Measurements from ENCODE around the gene TNK2. TPM values are rescaled to one million over a fixed set of nuclear protein-coding genes. Genes with fewer than 3 reads are reported as not detected.
"Not testable (repeated sequence)": the region's sequence is repeated elsewhere in the genome, so short reads cannot be mapped to it uniquely, and the experiment has no call there.

Gene TNK2
- total RNA-seq, result 10 to 100 TPM; 18.4 to 45.7 (median 42.8) TPM

DNA sequence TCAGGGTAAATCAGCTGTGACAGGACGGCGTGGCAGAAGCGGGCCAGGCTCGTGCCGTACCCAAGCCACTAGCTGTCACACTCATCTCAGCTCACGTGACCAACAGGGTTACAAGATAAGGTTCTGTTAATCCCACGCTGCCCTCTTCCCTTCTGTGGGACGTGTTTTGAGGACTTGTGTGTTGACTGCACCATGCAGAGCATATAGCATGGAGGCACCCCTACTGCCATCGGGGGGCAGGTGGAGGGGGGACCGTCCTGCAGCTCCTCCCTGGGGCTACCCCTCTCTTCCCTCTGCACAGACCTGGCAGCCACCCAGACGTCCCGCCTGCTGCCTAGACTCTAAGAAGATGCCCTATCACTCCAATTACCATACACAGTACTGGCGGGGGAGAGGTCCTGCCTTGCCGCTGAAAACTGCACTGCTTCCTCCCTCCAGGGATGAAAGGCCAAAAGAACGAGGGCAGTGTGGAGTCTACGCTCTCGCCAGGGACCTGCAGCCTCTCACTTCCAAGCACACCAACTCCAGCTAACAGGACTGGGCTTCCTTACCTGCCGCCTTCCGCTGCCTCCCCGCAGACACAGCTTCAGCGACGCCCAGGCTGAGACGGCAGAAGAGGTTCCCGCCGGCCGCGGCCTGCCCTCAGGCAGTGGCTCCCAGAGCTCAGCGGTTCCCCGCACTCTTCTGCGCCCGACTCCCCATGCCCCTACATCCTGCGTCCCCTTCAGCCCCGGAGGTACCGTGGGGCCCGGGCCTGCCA is at the start of gene TNK2:
TNK2 (minus strand) TSS at position 618 of the 760 bp plus-strand sequence. CDS start 19,963 bp downstream, outside the sequence.
- intact Hi-C loops (cut with DNase I), result no loop called here
- no peak for DNase-seq
- H3K27ac ChIP-seq, result peak within 1 kb of the TSS; percentile 83 to 92 (median 88)
- TF ChIP-seq CTCF (IDR thresholded peaks at IDR 0.05), result no peak
- peak in 1 of 4 donors; percentile 19 for TF ChIP-seq POLR2A (IDR thresholded peaks at IDR 0.05)
- H3K4me1 ChIP-seq, result peaks cover 44 to 93% (median 49%) of the 10 kb centered on the region in 3 donors
- peak within 1 kb of the TSS; percentile 54 to 96 (median 80) for H3K4me3 ChIP-seq
- no peaks in the 10 kb centered on the region for H3K36me3 ChIP-seq
- H3K9me3 ChIP-seq, result no peaks in the 10 kb centered on the region
- no peaks in the 10 kb centered on the region for H3K27me3 ChIP-seq
- WGBS, 2 donors, result 0 to 1% methylated on average over 10 to 18 of the region's 35 CpGs

DNA sequence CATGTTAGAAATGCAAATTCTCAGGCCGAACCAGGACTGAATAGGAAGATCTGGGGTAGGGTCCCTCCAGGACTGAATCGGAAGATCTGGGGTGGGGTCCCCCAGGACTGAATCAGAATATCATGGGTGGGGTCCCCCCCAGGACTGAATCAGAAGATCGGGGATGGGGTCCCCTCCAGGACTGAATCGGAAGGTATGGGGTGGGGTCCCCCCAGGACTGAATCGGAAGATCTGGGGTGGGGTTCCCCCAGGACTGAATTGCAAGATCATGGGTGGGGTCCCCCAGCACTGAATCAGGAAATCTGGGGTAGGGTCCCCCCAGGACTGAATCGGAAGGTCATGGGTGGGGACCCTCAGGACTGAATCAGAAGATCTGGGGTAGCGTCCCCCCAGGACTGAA is 48.2 kb upstream of the TNK2 start:
- intact Hi-C loops (cut with DNase I), result no loop called here
- no peak for TF ChIP-seq CTCF (IDR thresholded peaks at IDR 0.05)
- 82 to 90% methylated on average over 5 to 6 of the region's 7 CpGs for WGBS, 2 donors
- H3K9me3 ChIP-seq, result no peaks in the 10 kb centered on the region
- H3K27ac ChIP-seq, result no peak overlapping the region
- no peaks in the 10 kb centered on the region for H3K27me3 ChIP-seq
- H3K36me3 ChIP-seq, result peaks cover 0 to 24% (median 0%) of the 10 kb centered on the region in 3 donors
- DNase-seq, result no peak
- H3K4me3 ChIP-seq, result no peak overlapping the region
- H3K4me1 ChIP-seq, result peaks cover 0 to 12% (median 0%) of the 10 kb centered on the region in 3 donors

DNA sequence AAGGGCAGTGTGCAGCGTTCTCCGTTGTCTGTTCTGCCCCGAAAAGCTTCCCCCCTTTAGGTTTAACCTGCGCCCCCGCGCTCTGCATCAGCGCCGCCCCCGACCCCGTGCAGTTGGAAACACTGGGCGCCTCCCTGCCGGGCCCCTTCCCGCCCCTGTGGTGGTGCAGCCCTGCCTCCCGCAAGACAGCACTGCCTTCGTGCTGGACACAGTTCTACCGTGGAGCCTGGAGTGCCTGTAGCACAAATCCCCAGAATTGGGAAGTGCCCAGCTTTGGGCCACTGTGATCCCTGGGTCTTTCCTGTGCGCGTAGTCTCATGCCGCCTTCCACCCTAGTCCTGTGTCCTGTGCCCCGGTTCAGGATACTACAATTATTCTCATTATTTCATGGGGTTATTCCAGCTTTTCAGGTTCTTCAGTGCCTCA is 47.1 kb upstream of the TNK2 start:
- peaks cover 0 to 22% (median 0%) of the 10 kb centered on the region in 3 donors for H3K36me3 ChIP-seq
- H3K27me3 ChIP-seq; H3K9me3 ChIP-seq; intact Hi-C loops (cut with DNase I); DNase-seq: not testable (repeated sequence)
- H3K27ac ChIP-seq, result peak overlapping the region in 2 of 4 donors; percentile 50 to 67
- H3K4me1 ChIP-seq, result peaks cover 0 to 13% (median 0%) of the 10 kb centered on the region in 3 donors
- peak overlapping the region in 2 of 4 donors; percentile 24 to 51 for H3K4me3 ChIP-seq
- 42 to 60% methylated on average over 8 to 16 of the region's 20 CpGs for WGBS, 2 donors

GRCh38 chr3:195954752-195955119 is 46.4 kb upstream of the TNK2 start:
- DNase-seq; intact Hi-C loops (cut with DNase I); H3K27me3 ChIP-seq; H3K9me3 ChIP-seq: not testable (repeated sequence)
- Histone ChIP-seq H3K36me3 (peaks cover 0 to 16% (median 0%) of the 10 kb centered on the region in 3 donors), H3K27ac (peak overlapping the region in 2 of 4 donors; percentile 84), H3K4me3 (peak overlapping the region; percentile 25 to 58 (median 43)), H3K4me1 (peaks cover 0 to 13% (median 0%) of the 10 kb centered on the region in 3 donors)
- no CpG with 5 or more reads among the region's 27 CpGs for WGBS, 2 donors

DNA sequence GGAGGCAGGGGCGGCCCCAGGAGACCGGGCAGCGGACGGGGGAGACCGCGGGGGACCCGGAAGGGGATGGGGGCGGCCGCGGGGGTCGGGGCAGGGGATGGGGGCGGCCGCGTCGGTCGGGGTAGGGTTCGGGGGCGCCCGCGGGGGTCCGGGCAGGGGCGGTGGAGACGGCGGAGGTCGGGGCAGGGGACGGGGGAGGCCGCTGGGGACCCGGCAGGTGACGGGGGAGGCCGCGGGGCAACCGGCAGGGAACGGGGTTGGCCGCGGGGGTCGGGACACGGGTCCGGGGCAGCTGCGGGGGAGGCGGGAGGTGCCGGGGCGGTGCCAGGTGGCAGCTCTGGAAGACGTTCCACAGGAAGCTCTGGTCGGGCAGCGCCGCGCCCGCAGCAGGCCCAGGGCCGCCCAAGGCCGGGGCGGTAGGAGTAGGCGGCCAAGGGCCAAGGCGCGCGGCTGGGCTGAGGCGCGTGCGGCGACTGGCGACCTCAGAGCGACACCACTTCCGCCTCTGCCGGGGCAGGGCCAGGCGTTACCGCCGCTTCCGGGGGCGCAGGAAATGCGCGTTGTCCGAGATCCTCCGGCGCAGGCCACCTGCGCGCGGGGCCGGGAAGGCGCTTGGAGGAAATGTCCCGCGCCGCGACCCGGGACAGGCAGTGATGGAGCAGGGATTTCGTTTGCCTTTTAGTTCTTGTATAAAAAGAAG is 45.9 kb upstream of the TNK2 start:
- WGBS, 2 donors, result no CpG with 5 or more reads among the region's 84 CpGs
- H3K9me3 ChIP-seq; DNase-seq; H3K27me3 ChIP-seq; intact Hi-C loops (cut with DNase I): not testable (repeated sequence)
- peak overlapping the region in 3 of 4 donors; percentile 61 to 84 (median 84) for H3K27ac ChIP-seq
- H3K36me3 ChIP-seq, result peaks cover 0 to 12% (median 0%) of the 10 kb centered on the region in 3 donors
- peak overlapping the region; percentile 25 to 58 (median 43) for H3K4me3 ChIP-seq
- H3K4me1 ChIP-seq, result peaks cover 0 to 13% (median 0%) of the 10 kb centered on the region in 3 donors
- TF ChIP-seq POLR2A (IDR thresholded peaks at IDR 0.05), result peak in 2 of 4 donors; percentile 38 to 51

DNA sequence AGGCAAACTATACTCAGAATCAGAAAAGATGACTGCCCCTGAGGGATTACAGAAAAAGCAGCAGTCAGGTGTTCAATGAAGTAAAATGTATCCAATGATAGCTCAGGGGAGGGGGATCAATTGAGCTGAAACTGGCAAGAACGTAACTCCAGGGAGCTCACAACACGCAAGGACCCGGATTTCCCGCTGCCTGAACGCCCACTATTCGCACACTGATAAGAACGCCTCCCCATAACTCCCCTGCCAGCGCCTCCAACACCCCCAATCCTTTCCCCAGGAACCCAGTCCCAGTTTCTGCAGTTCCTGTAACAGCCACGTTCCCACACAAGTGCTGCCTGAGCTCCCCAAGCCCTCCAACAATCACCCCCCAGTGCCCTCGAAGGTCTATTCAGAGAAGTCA is 44.2 kb upstream of the TNK2 start:
- H3K27me3 ChIP-seq; DNase-seq; intact Hi-C loops (cut with DNase I); H3K27ac ChIP-seq; H3K9me3 ChIP-seq: not testable (repeated sequence)
- Histone ChIP-seq H3K36me3 (peaks cover 0 to 12% (median 0%) of the 10 kb centered on the region in 3 donors), H3K4me1 (peaks cover 0 to 13% (median 0%) of the 10 kb centered on the region in 3 donors), H3K4me3 (peak overlapping the region in 1 of 4 donors; percentile 24)
- WGBS, 2 donors, result 50% methylated on average over 7 of the region's 10 CpGs; no CpG with 5 or more reads in 1 of the 2 donors

DNA sequence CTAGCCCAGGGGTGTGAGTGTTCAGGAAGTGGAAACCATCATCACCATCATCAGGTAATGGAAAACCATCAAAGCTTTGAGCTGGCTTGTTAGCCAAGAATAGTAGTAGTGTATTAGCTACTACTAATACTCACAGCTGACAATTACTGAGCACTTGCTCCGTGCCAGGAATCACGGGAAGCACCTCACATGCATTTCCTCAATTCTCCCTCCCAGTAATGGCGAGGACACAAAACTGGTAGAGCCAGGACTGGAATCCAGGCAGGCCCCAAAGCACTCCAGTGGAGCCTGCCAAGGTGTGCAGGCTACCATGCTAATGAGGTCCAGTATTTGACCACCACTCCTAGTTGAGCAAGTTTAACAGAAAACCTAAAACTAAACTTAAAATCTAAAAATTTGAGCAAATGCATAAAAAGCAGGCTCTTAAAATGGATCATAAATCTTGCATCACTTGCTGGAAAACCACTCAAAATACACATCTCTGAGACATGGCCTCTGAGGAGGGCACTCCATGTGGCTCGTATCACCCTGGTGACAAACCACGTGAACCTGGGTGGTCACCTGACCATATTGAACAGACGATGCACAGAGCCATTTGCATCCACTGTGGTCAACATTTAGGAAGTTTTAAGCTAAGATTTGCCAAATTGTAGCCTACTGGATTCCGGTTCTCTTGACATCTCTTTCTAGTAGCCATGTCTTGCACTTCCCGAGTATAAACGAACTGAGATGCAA is 43.3 kb upstream of the TNK2 start:
- H3K9me3 ChIP-seq; intact Hi-C loops (cut with DNase I); H3K27me3 ChIP-seq; DNase-seq; H3K27ac ChIP-seq; H3K4me3 ChIP-seq: not testable (repeated sequence)
- Histone ChIP-seq H3K4me1 (peaks cover 0 to 13% (median 0%) of the 10 kb centered on the region in 3 donors), H3K36me3 (peaks cover 0 to 20% (median 0%) of the 10 kb centered on the region in 3 donors)
- 62% methylated on average over 8 of the region's 9 CpGs; no CpG with 5 or more reads in 1 of the 2 donors for WGBS, 2 donors

GRCh38 chr3:195950731-195951130 is 42.4 kb upstream of the TNK2 start:
- 91 to 96% methylated on average over 4 of the region's 13 CpGs for WGBS, 2 donors
- H3K4me3 ChIP-seq; H3K27me3 ChIP-seq; H3K9me3 ChIP-seq; H3K27ac ChIP-seq; intact Hi-C loops (cut with DNase I); DNase-seq: not testable (repeated sequence)
- Histone ChIP-seq H3K36me3 (peaks cover 0 to 23% (median 0%) of the 10 kb centered on the region in 3 donors), H3K4me1 (peaks cover 0 to 12% (median 0%) of the 10 kb centered on the region in 3 donors)

DNA sequence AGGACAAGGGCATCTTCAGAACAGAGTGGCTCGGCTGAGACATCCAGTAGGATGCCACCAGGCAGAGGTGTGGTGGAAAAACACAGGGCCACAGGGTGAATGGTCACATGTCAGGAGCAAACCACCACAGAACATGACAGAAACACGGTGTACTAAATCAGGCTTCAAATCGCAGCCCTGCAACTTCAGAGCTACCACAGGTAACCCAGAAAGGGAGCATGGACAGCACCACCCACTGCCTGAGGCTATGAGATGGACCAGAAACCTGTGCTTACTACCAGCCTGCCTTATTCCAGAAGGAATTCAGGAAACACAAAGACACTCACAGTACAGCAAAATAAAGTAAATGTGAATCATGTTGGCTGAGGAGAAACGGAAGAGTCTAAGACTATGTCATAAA is 41.8 kb upstream of the TNK2 start:
- DNase-seq; H3K4me3 ChIP-seq; H3K27ac ChIP-seq; H3K4me1 ChIP-seq; H3K9me3 ChIP-seq; H3K27me3 ChIP-seq; intact Hi-C loops (cut with DNase I): not testable (repeated sequence)
- H3K36me3 ChIP-seq, result peaks cover 0 to 23% (median 0%) of the 10 kb centered on the region in 3 donors
- WGBS, 2 donors, result 76 to 92% methylated on average over 3 to 4 of the region's 4 CpGs

All from esophagus squamous epithelium (tissue), 5 donors.